ENCODE results near the gene FAM13C.

The FAM13C gene

GRCh38 chr10:59361663-59362143 is 646 bp downstream of the FAM13C start:
- no peak for DNase-seq (ENCODE audit: low spot score)

GRCh38 chr10:59360605-59361405 is 1.5 kb downstream of the FAM13C start:
- DNase-seq (ENCODE audit: low spot score) = no peak

- no peak for DNase-seq (ENCODE audit: low spot score)
Observed at GRCh38 chr10:59358576-59358975, 3.8 kb downstream of the FAM13C start.

- no peak for DNase-seq (ENCODE audit: low spot score)
Observed at GRCh38 chr10:59354434-59354833, 7.9 kb downstream of the FAM13C start.

GRCh38 chr10:59350558-59350957 is 11.8 kb downstream of the FAM13C start:
- DNase-seq (ENCODE audit: low spot score) = no peak

GRCh38 chr10:59346321-59346720 is 16.0 kb downstream of the FAM13C start:
- DNase-seq (ENCODE audit: low spot score) = no peak

- no peak for DNase-seq (ENCODE audit: low spot score)
Observed at GRCh38 chr10:59342723-59343122, 19.6 kb downstream of the FAM13C start.

GRCh38 chr10:59342000-59342399 is 20.3 kb downstream of the FAM13C start:
- DNase-seq (ENCODE audit: low spot score) = no peak

GRCh38 chr10:59340285-59340684 is 22.1 kb downstream of the FAM13C start:
- DNase-seq (ENCODE audit: low spot score) = no peak

GRCh38 chr10:59339351-59339750 is 23.0 kb downstream of the FAM13C start:
- no peak for DNase-seq (ENCODE audit: low spot score)

GRCh38 chr10:59337201-59337652 is 25.1 kb downstream of the FAM13C start:
- DNase-seq (ENCODE audit: low spot score) = peak; percentile 26

GRCh38 chr10:59336632-59337031 is 25.7 kb downstream of the FAM13C start:
- peak; percentile 31 for DNase-seq (ENCODE audit: low spot score)

- DNase-seq (ENCODE audit: low spot score) = no peak
Observed at GRCh38 chr10:59335497-59335896, 26.9 kb downstream of the FAM13C start.

- no peak for DNase-seq (ENCODE audit: low spot score)
Observed at GRCh38 chr10:59333701-59334100, 28.6 kb downstream of the FAM13C start.

- DNase-seq (ENCODE audit: low spot score) = no peak
Observed at GRCh38 chr10:59332581-59332980, 29.8 kb downstream of the FAM13C start.

- no peak for DNase-seq (ENCODE audit: low spot score)
Observed at GRCh38 chr10:59331661-59332060, 30.7 kb downstream of the FAM13C start.

GRCh38 chr10:59325116-59325515 is 37.2 kb downstream of the FAM13C start:
- DNase-seq (ENCODE audit: low spot score) = no peak

GRCh38 chr10:59324597-59324996 is 37.8 kb downstream of the FAM13C start:
- no peak for DNase-seq (ENCODE audit: low spot score)

- DNase-seq (ENCODE audit: low spot score) = no peak
Observed at GRCh38 chr10:59323831-59324401, 38.4 kb downstream of the FAM13C start.

GRCh38 chr10:59323036-59323459 is 39.3 kb downstream of the FAM13C start:
- no peak for DNase-seq (ENCODE audit: low spot score)

GRCh38 chr10:59322131-59322530 is 40.2 kb downstream of the FAM13C start:
- DNase-seq (ENCODE audit: low spot score) = no peak

GRCh38 chr10:59320355-59320754 is 42.0 kb downstream of the FAM13C start:
- DNase-seq (ENCODE audit: low spot score) = no peak

GRCh38 chr10:59319854-59320253 is 42.5 kb downstream of the FAM13C start:
- no peak for DNase-seq (ENCODE audit: low spot score)

GRCh38 chr10:59317066-59317465 is 45.3 kb downstream of the FAM13C start:
- no peak for DNase-seq (ENCODE audit: low spot score)

All from AG08396 (cell line).